ENCODE measurements around the gene GRB2.

- TF ChIP-seq POLR2A (IDR thresholded peaks at IDR 0.05): no peak
- TF ChIP-seq, protein P1, sequence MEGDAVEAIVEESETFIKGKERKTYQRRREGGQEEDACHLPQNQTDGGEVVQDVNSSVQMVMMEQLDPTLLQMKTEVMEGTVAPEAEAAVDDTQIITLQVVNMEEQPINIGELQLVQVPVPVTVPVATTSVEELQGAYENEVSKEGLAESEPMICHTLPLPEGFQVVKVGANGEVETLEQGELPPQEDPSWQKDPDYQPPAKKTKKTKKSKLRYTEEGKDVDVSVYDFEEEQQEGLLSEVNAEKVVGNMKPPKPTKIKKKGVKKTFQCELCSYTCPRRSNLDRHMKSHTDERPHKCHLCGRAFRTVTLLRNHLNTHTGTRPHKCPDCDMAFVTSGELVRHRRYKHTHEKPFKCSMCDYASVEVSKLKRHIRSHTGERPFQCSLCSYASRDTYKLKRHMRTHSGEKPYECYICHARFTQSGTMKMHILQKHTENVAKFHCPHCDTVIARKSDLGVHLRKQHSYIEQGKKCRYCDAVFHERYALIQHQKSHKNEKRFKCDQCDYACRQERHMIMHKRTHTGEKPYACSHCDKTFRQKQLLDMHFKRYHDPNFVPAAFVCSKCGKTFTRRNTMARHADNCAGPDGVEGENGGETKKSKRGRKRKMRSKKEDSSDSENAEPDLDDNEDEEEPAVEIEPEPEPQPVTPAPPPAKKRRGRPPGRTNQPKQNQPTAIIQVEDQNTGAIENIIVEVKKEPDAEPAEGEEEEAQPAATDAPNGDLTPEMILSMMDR (IDR thresholded peaks at IDR 0.05): no peak
Observed at GRCh38 chr17:75350029-75350428, 55.4 kb downstream of the GRB2 start.

Measured in upper lobe of left lung (tissue), 4 donors.